ENCODE measurements around the gene PRDM2. TPM values are rescaled to one million over a fixed set of nuclear protein-coding genes. Genes with fewer than 3 reads are reported as not detected.

The PRDM2 gene
- total RNA-seq, 2 donors from 2014 or later = 27.8 to 38.9 TPM

- WGBS = 92% methylated on average over 7 of the region's 7 CpGs
- TF ChIP-seq POLR2A (IDR thresholded peaks at IDR 0.05) (no peak), CTCF (IDR thresholded peaks at IDR 0.05) (no peak), POLR2AphosphoS5 (IDR thresholded peaks at IDR 0.05) (no peak)
- Histone ChIP-seq H3K27me3 (replicated peaks; ENCODE audit: insufficient read depth) (no peaks in the 10 kb centered on the region), H3K4me3 (no peak overlapping the region), H3K27ac (no peak overlapping the region), H3K9me3 (no peaks in the 10 kb centered on the region), H3K4me1 (replicated peaks) (no peaks in the 10 kb centered on the region), H3K36me3 (no peaks in the 10 kb centered on the region)
- intact Hi-C loops (cut with DNase I) = no loop called here
- DNase-seq (ENCODE audit: low spot score) = no peak
Measured at GRCh38 chr1:13818926-13819325, 118.9 kb downstream of the PRDM2 start.

- no peaks in the 10 kb centered on the region for H3K27me3 ChIP-seq (replicated peaks; ENCODE audit: insufficient read depth)
- WGBS = 64% methylated on average over 5 of the region's 5 CpGs
- H3K9me3 ChIP-seq = no peaks in the 10 kb centered on the region
- no peak for DNase-seq (ENCODE audit: low spot score)
- intact Hi-C loops (cut with DNase I) = no loop called here
- H3K4me3 ChIP-seq = no peak overlapping the region
- TF ChIP-seq CTCF (IDR thresholded peaks at IDR 0.05) (no peak), POLR2AphosphoS5 (IDR thresholded peaks at IDR 0.05) (no peak), POLR2A (IDR thresholded peaks at IDR 0.05) (no peak)
- H3K36me3 ChIP-seq = no peaks in the 10 kb centered on the region
- no peak overlapping the region for H3K27ac ChIP-seq
- H3K4me1 ChIP-seq (replicated peaks) = no peaks in the 10 kb centered on the region
Measured at GRCh38 chr1:13819642-13820041, 119.7 kb downstream of the PRDM2 start.

- TF ChIP-seq POLR2A (IDR thresholded peaks at IDR 0.05) (no peak), CTCF (IDR thresholded peaks at IDR 0.05) (no peak), POLR2AphosphoS5 (IDR thresholded peaks at IDR 0.05) (no peak)
- Histone ChIP-seq H3K9me3 (no peaks in the 10 kb centered on the region), H3K27me3 (replicated peaks; ENCODE audit: insufficient read depth) (no peaks in the 10 kb centered on the region), H3K4me1 (replicated peaks) (no peaks in the 10 kb centered on the region), H3K36me3 (no peaks in the 10 kb centered on the region), H3K4me3 (no peak overlapping the region), H3K27ac (no peak overlapping the region)
- 92% methylated on average over 13 of the region's 13 CpGs for WGBS
- intact Hi-C loops (cut with DNase I) = no loop called here
- no peak for DNase-seq (ENCODE audit: low spot score)
Measured at GRCh38 chr1:13820055-13820454, 120.1 kb downstream of the PRDM2 start.

GRCh38 chr1:13820456-13820855 lies 120.5 kb downstream of the PRDM2 start:
- no peak overlapping the region for H3K4me3 ChIP-seq
- intact Hi-C loops (cut with DNase I) = no loop called here
- DNase-seq (ENCODE audit: low spot score) = no peak
- TF ChIP-seq POLR2AphosphoS5 (IDR thresholded peaks at IDR 0.05) = no peak
- no peak for TF ChIP-seq CTCF (IDR thresholded peaks at IDR 0.05)
- TF ChIP-seq POLR2A (IDR thresholded peaks at IDR 0.05) = no peak
- no peaks in the 10 kb centered on the region for H3K9me3 ChIP-seq
- H3K27ac ChIP-seq = no peak overlapping the region
- 89% methylated on average over 8 of the region's 8 CpGs for WGBS
- H3K36me3 ChIP-seq = no peaks in the 10 kb centered on the region
- H3K4me1 ChIP-seq (replicated peaks) = no peaks in the 10 kb centered on the region
- H3K27me3 ChIP-seq (replicated peaks; ENCODE audit: insufficient read depth) = no peaks in the 10 kb centered on the region

GRCh38 chr1:13823126-13823880 lies 123.3 kb downstream of the PRDM2 start:
- no peak for TF ChIP-seq CTCF (IDR thresholded peaks at IDR 0.05)
- no peak for TF ChIP-seq POLR2AphosphoS5 (IDR thresholded peaks at IDR 0.05)
- TF ChIP-seq POLR2A (IDR thresholded peaks at IDR 0.05) = no peak
- Histone ChIP-seq H3K27me3 (replicated peaks; ENCODE audit: insufficient read depth) (no peaks in the 10 kb centered on the region), H3K27ac (no peak overlapping the region), H3K4me1 (replicated peaks) (no peaks in the 10 kb centered on the region), H3K4me3 (no peak overlapping the region), H3K36me3 (no peaks in the 10 kb centered on the region), H3K9me3 (no peaks in the 10 kb centered on the region)
- intact Hi-C loops (cut with DNase I) = no loop called here
- 85% methylated on average over 24 of the region's 24 CpGs for WGBS
- no peak for DNase-seq (ENCODE audit: low spot score)
